Right forelimb (tissue), 1 donor: Measurements from ENCODE around the gene RMC1.
"Not testable (repeated sequence)": the region's sequence is repeated elsewhere in the genome, so short reads cannot be mapped to it uniquely, and the experiment has no call there.

Source experiments
- DNase-seq: peaks from one replicate; pipeline ENCODE4 v3.0.0-alpha.2; 2018

Gene RMC1

GRCh38 chr18:23498877-23499276, 4.4 kb upstream of the RMC1 start:
- DNase-seq = no peak

- no peak for DNase-seq
Observed at GRCh38 chr18:23499291-23499781, 4.0 kb upstream of the RMC1 start.

GRCh38 chr18:23501626-23502025, 1.7 kb upstream of the RMC1 start:
- no peak for DNase-seq

GRCh38 chr18:23502516-23503037, 734 bp upstream of the RMC1 start:
- no peak for DNase-seq

GRCh38 chr18:23503963-23504344, 643 bp downstream of the RMC1 start:
- no peak for DNase-seq

DNA sequence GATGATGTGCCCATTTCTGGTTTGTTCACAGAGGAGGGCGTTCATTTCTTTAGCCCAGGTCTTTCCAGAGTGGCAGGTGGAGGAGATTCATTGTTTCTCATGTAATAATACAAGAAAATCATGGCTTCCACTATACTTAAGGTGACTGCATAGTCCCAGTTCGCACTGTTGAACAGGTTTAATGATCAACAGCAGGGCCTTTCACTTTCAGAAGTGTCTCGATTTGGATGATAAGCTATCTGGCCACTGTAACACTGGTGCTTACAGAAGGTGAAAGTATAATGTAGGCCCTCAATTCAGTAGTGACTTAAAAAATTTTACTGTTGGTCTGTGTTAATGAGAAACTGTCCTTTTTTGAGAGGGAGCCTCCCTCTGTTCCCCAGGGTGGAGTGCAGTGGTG, 1.4 kb downstream of the RMC1 start:
- no peak for DNase-seq

- DNase-seq = no peak
Observed at GRCh38 chr18:23506393-23506792, 3.1 kb downstream of the RMC1 start.

GRCh38 chr18:23510923-23511322, 7.6 kb downstream of the RMC1 start:
- DNase-seq = not testable (repeated sequence)

- DNase-seq = not testable (repeated sequence)
Observed at GRCh38 chr18:23512216-23512615, 8.9 kb downstream of the RMC1 start.

DNA sequence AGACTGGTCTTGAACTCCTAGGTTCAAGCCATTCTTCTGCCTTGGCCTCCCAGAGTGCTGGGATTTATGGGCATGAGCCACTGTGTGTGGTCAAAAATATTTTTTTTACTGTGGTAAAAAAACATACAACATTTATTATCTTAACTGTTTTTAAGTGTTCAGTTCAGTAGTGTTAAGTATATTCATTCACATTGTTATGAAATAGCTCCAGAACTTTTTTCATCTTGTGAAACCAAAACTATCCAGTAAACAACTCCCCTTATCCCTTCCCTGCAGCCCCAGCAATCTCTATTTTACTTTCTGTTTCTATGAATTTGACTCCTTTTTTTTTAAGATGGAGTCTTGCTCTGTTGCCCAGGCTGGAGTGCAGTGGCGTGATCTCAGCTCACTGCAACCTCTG, 9.3 kb downstream of the RMC1 start:
- DNase-seq = no peak

DNA sequence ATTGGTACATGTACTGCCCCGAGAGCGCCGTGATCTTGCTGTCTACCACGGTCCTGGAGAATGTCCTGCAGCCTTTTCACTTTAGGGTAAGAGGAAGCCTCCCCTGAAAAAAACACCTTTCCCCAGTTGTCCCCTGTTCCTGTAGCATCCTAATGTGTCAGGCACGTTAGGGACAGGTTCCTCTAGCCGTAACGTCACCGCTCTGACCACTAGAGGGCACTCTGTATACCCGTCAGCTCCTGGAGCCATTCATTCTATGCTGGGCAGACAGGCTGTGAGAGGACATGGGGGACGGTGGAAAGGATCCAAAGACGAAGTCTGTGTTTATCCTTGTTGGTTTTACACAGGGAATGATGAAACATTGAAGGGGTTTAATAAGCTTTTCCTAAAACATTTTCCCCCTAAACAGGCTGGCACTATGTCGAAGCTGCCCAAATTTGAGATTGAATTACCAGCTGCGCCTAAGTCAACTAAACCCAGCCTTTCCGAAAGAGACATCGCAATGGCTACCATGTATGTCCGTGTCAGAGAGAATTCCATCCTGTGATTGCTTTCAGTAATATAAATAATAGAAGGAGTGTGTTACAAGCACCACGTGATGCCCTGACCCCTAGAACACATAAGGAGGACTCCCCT, 12.7 kb downstream of the RMC1 start:
- peak; percentile 75 for DNase-seq

DNA sequence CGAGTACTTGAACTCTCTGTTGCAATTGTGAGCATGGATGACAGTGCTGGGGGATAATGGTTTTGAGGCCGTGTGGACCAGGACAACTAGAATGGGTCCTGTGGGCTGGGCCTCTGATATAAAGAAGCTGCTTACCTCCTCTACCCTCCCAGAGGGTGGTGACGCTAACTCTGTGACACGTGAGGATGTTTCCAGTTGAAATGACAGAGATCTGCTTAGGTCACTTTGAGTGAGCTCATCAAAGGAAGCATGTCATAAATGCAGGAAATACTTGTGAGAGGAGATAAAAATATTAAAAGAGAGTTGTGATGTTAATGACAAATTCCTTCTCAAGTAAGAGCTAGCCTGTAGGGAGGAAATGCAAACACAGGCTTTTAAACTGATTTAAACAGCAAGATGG, 16.4 kb downstream of the RMC1 start:
- no peak for DNase-seq

- DNase-seq = no peak
Observed at GRCh38 chr18:23521271-23521670, 18.0 kb downstream of the RMC1 start.

GRCh38 chr18:23521907-23522306, 18.6 kb downstream of the RMC1 start:
- DNase-seq = no peak

DNA sequence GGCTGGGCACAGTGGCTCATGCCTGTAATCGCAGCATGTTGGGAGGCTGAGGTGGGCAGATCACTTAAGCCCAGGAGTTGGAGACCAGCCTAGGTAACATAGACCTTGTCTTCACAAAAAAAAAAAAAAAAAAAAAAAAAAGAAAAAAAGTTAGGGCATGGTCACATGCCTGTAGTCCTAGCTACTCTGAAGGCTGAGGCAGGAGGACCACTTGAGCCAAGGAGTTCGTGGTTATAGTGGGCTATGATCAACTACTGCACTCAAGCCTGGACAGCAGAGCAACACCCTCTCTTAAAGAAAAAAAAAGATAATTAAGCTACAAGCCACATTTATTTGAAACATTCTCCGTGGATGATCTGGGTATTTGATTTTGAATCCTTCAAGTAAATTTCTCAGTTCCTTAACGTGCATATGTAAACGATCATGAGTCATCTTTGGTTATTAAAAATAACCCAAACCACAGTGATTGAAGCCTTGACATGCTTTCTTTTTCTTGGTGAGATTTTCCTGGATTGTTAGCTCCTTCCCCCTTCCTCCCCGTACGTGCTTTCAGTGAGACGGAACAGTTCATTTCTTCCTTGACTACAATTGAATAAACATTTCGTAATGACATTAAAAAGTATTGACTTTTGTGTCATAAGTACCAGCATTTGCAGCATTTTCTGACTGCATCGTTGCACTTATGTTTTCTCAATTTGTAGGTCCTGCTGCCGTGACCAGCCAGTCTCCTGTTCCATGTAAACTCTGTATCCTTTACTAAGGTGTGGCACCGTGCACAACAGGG, 20.3 kb downstream of the RMC1 start:
- DNase-seq = no peak

GRCh38 chr18:23524213-23524707, 20.9 kb downstream of the RMC1 start:
- no peak for DNase-seq

DNA sequence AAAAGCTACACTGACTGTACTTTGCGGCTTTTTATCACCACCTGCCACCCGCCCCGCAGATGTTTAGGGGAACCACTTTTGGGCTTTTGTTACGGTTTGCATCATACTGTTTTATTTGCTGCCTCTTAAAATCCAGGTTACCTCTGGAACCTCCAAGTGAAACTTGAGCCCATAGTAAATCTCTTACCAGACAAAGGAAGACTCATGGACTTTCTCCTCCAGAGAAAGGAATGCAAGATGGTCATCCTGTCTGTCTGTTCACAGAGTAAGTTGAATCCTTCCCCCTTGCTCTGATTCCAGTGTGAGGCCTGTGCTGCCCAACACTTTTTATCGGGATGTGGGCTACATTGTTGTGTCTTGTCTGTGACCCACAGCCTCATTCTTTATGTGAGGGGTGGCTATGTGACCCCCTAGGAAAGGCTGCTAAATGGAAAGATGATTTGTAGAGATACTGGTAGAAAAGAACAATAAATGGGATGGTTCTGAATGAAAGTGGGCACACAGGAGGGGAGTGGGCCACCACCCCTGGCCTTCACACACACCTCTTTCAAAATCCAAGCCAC, 23.3 kb downstream of the RMC1 start:
- no peak for DNase-seq

DNA sequence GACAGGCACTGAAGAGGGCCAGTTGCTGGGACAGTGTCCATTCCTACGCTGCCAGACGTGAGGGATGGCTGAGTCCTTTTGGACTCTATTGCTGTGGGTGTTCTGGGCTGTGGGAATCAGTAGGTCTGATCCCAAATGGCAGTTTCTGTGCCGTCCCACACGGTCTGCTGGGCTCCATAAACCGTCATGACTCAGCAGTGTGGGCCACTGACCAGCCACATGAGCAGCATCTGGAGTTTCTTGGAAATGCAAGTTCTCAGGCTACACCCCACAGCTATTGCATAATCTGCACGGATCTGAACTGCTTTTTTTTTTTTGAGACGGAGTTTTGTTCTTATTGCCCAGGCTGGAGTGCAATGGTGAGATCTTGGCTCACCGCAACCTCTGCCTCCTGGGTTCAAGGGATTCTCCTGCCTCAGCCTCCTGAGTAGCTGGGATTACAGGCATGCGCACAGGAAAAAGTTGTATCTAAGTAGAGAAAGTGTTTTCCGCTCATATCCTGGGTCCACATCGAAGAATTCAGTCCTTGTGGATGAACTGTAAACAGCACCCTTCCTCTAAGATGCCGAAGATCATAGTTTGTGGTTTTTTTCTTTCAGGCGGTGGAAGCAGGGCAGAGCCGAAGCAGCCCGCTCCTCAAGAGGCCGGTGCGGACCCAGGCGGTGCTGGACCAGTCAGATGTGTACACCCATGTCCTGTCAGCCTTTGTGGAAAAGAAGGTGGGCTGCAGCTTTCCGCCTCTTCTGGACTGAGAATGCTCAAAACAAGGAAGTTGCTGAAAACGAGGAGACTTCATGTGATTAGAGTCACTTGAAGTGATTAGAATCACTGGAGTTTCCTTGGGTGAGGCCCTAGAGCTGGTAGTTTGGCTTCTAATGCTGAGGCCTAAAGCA, 25.5 kb downstream of the RMC1 start:
- DNase-seq = no peak

GRCh38 chr18:23529604-23530003, 26.3 kb downstream of the RMC1 start:
- no peak for DNase-seq

DNA sequence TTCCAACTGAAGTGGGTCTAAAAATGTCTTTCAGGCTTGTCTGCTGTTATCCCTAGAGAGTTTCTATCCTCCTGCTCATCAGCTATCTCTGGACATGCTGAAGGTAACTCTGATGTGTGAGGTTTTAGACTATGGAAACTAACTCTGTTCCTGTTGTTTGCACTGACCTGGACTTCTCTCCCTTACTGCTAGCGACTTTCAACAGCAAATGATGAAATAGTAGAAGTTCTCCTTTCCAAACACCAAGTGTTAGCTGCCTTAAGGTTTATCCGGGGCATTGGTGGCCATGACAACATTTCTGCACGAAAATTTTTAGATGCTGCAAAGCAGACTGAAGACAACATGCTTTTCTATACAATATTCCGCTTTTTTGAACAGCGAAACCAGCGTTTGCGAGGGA, 26.9 kb downstream of the RMC1 start:
- DNase-seq = no peak

GRCh38 chr18:23531912-23532311, 28.6 kb downstream of the RMC1 start:
- DNase-seq = no peak

DNA sequence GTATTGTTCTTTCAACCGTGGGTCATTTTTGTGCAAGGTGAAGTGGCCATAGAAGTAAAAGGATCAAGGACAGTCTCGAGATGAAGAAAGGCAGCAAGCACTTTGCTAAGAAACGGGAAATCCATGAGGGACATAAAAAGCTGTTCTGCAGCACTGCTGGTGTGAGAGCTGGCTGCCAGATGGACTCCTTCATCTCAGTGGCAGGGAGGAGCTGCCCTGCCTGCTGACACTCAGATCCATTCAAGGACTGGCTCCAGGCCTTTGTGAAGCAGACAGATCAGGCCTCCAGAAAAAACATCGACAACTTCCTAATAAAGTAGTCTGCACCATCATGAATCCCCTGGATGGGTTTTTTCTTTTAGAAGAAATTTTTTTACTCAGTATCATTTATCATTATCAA, 29.5 kb downstream of the RMC1 start:
- DNase-seq = no peak

GRCh38 chr18:23534276-23534675, 31.0 kb downstream of the RMC1 start:
- no peak for DNase-seq
